GM23248 (cell line): ENCODE data around the gene CLIC6.
"Not testable (repeated sequence)": the region's sequence is repeated elsewhere in the genome, so short reads cannot be mapped to it uniquely, and the experiment has no call there.

ENCODE experiments used
- EZH2 ChIP-seq: fragments of 200-600 bp; sonication (generic); IDR thresholded peaks from 2 replicates; pipeline ENCODE4 v1.6.1; 2018; ENCODE audit warnings: antibody characterized with exemption, mild to moderate bottlenecking; ENCODE audit not compliant: insufficient read depth, poor library complexity, severe bottlenecking
- EZH2phosphoT487 ChIP-seq: fragments of 200-600 bp; sonication (generic); IDR thresholded peaks from 2 replicates; pipeline ENCODE4 v1.6.1; 2018; ENCODE audit warnings: antibody characterized with exemption, moderate library complexity, mild to moderate bottlenecking, low read depth; ENCODE audit not compliant: insufficient read depth

DNA sequence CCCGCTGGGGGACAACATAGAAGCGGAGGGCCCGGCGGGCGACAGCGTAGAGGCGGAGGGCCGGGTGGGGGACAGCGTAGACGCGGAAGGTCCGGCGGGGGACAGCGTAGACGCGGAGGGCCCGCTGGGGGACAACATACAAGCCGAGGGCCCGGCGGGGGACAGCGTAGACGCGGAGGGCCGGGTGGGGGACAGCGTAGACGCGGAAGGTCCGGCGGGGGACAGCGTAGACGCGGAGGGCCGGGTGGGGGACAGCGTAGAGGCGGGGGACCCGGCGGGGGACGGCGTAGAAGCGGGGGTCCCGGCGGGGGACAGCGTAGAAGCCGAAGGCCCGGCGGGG lies 1.1 kb downstream of the CLIC6 start:
- TF ChIP-seq EZH2phosphoT487, EZH2: not testable (repeated sequence)
